Stimulated activated CD8-positive, alpha-beta memory T cell treated with anti-CD3 and anti-CD28 coated beads, Interleukin-15, amount 100 ng/mL, for 1 hour (primary cell): ENCODE data around the gene NINL.
"Not testable (repeated sequence)": the region's sequence is repeated elsewhere in the genome, so short reads cannot be mapped to it uniquely, and the experiment has no call there.

Source experiments
- DNase-seq: peaks from one replicate; pipeline ENCODE4 v3.0.0-alpha.2; 2020; ENCODE audit warnings: low read depth

The NINL gene

GRCh38 chr20:25551413-25552215 is 33.7 kb downstream of the NINL start:
- no peak for DNase-seq

- not testable (repeated sequence) for DNase-seq
Observed at GRCh38 chr20:25550645-25551337, 34.5 kb downstream of the NINL start.

GRCh38 chr20:25549843-25550477 is 35.4 kb downstream of the NINL start:
- DNase-seq = no peak

GRCh38 chr20:25549172-25549773 is 36.1 kb downstream of the NINL start:
- no peak for DNase-seq

GRCh38 chr20:25548613-25549086 is 36.7 kb downstream of the NINL start:
- DNase-seq = no peak

- DNase-seq = no peak
Observed at GRCh38 chr20:25547999-25548398, 37.3 kb downstream of the NINL start.

- no peak for DNase-seq
Observed at GRCh38 chr20:25547063-25547462, 38.3 kb downstream of the NINL start.

- no peak for DNase-seq
Observed at GRCh38 chr20:25546048-25546447, 39.3 kb downstream of the NINL start.

- no peak for DNase-seq
Observed at GRCh38 chr20:25545171-25545570, 40.2 kb downstream of the NINL start.

GRCh38 chr20:25544734-25545133 is 40.6 kb downstream of the NINL start:
- no peak for DNase-seq

GRCh38 chr20:25544311-25544710 is 41.0 kb downstream of the NINL start:
- DNase-seq = no peak

- DNase-seq = no peak
Observed at GRCh38 chr20:25543068-25543467, 42.3 kb downstream of the NINL start.

- DNase-seq = no peak
Observed at GRCh38 chr20:25541676-25542075, 43.7 kb downstream of the NINL start.

GRCh38 chr20:25539742-25540672 is 45.3 kb downstream of the NINL start:
- DNase-seq = no peak

GRCh38 chr20:25538838-25539665 is 46.3 kb downstream of the NINL start:
- DNase-seq = no peak

- no peak for DNase-seq
Observed at GRCh38 chr20:25537890-25538289, 47.4 kb downstream of the NINL start.

- no peak for DNase-seq
Observed at GRCh38 chr20:25535762-25536161, 49.6 kb downstream of the NINL start.

GRCh38 chr20:25534845-25535244 is 50.5 kb downstream of the NINL start:
- DNase-seq = no peak

GRCh38 chr20:25533920-25534700 is 51.2 kb downstream of the NINL start:
- no peak for DNase-seq

- no peak for DNase-seq
Observed at GRCh38 chr20:25532971-25533391, 52.4 kb downstream of the NINL start.
